ENCODE measurements around the gene STAB1.
A peak's percentile ranks its signal among the peaks of the same experiment; 100 is the strongest.

STAB1 gene

DNA sequence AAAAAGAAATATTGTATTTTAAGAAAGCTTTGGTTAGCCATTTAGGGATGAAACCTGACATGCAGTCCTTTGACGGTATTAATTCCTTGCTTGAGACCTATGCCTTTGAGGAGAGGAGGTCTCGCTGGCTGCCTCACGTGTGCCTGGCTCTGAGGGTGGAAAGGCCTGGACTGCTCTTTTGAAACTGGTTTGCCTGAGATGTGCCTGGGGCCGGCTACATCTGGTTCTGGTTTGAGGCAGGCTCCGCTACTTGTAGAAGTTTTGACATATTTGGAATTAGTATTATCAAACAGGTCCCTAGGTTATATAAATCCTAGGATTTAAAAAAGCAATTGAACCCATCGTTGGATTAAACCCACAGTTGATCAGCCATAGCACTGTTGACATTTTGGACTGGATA, 33.3 kb upstream of the STAB1 start:
- no peak for DNase-seq

DNA sequence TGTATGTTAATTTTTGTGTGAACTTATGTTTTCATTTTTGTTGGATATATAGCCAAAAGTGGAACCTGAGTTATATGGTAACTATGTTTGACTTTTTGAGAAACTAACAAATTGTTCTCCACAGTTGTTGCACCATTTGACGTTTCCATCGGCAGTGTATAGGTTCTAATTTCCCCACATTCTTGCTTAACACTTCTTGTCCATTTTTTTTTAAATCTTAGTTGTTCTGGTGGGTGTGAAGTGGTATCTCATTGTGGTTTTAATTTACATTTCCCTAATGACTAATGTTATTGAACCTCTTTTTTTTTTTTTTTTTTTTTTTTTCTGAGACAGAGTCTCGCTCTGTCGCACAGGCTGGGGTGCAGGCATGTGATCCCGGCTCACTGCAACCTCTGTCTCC, 31.7 kb upstream of the STAB1 start:
- DNase-seq: no peak

GRCh38 chr3:52468336-52468735, 26.8 kb upstream of the STAB1 start:
- DNase-seq: no peak

- no peak for DNase-seq
Observed at GRCh38 chr3:52469001-52469400, 26.1 kb upstream of the STAB1 start.

GRCh38 chr3:52470920-52471319, 24.2 kb upstream of the STAB1 start:
- no peak for DNase-seq

GRCh38 chr3:52471371-52472238, 23.5 kb upstream of the STAB1 start:
- DNase-seq: peak; percentile 45

DNA sequence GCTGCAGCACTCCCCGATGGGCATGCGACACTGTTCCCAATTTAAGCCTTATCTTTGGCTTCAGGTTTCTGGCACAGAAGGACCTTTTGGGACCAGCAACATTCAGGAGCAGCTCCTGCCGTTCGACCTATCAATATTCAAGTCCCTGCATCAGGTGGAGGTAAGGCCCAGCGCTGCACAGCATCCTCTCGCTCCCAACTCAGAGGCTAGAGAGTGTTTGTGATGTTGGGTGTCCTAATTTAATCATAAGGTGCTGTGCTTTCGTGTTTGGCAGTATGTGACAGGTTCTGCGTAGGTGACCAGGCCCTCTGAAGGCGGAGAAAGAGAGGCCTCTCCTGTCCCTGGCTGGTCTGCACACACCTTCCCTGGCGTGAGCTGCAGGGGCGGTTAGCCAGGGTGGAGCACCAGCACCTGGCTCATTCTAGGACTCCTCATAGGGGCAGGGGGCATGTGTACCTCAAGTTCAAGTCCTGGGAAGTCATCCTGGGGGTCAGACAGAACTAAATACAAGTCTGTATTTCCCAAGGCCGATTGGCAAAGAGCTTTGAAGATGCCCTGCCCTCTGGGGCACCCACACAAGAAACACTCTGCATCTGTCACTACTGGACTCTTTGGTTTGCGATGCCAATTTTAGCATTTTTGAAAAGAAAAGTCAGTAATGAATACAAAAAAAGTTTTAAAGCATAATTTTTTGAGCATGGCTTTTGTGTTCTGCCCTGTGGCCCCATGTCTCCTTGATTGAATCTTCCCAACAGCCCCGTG, 22.7 kb upstream of the STAB1 start:
- DNase-seq: no peak

- DNase-seq: no peak
Observed at GRCh38 chr3:52473026-52473425, 22.1 kb upstream of the STAB1 start.

DNA sequence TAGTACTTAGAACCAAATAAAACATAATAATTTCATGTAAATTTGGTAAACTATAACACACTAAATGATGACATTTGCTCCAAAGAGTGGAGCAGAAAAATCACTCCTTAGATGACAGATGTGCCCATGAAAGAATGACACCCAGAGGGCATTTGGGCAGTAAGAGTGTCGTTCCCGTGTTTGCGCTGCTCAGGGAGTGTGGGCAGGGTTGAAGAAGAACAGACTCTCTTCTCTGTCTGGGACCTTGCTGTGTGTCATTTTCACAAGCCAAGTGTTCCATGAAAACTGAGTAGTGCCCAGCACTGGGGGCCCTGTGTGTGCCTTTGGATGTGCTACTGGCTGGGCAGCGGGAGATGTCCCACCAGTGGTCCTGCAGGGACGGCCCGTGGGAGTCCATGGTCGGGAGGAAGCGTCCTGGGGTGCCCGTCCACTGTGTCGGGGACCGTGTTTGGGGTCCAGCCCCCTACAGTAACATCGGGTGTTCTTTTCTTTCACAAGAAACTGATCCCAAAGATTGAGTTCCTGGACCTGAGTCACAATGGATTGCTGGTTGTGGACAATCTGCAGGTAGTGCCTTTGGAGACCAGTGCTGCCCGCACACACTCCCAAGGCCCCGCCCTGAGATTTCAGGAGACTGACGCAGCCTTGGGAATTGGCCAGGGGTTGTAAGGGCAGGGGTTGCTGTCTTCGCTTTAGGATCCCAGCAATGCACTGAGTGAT, 17.9 kb upstream of the STAB1 start:
- no peak for DNase-seq

- DNase-seq: no peak
Observed at GRCh38 chr3:52477796-52478095, 17.4 kb upstream of the STAB1 start.

DNA sequence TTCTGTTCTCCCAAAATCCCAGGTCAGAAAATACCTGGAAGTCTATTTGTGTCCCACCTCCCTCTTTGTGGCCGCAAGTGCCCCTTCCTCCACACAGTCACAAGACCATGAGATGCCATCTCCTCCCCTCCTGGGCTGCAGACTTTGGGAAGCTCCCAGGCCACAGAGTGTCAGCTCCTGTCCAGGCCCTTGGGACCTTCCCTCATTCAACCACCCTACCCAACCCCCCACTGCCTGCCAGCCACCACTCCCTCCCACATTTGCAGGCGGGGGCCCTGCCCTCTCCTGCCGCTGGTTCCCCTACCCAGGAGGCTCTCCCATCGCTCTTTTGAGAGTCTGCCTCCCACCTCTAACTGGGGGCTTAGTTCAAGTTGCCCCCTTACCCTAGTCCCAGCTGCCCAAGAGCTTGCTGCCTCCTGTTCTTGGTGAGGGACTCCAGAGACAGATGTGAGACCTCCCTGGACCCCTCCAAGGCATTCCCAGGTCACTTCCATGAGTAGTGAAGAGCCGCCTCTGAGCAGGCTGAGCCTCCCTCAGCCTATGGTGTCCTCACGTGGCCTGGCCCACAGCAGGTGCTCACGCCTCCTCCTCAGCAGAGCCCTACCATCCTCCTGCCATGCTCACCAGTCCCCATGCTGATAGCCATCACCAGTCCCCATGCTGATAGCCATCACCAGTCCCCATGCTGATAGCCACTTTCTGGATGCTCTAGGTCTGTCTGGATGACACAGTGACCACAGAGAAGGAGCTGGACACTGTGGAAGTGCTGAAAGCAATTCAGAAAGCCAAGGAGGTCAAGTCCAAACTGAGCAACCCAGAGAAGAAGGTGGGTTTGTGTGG, 15.9 kb upstream of the STAB1 start:
- no peak for DNase-seq

DNA sequence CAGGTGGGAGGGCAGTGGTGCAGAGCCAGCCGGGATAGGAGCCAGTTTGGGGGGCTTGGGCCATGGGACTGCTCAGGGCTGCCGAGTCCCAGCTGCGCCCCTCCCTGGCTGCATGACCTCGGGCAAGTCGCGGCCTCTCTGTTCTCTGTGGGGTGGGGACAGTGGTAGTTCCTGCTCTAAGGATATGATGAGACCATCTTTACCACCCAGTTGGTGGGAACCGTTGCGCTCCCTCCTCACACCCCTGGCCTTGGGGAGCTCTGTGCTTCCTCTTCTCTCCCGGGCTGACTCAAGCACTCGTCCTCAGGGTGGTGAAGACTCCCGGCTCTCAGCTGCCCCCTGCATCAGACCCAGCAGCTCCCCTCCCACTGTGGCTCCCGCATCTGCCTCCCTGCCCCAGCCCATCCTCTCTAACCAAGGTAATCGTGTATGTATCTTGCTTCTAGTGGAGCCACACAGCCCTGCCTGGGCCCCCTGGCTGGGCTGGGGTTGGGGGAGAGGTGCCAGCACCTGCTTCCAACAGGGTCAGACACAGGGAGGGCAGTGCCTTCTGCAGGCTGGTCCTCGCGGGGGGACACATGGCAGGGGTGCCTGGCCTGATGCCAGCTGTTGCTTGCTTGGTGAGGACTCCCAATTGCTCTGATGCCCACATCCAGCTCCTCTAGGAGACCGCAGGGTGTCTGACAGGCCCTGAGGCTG, 15.1 kb upstream of the STAB1 start:
- DNase-seq: no peak

GRCh38 chr3:52480768-52481715, 14.1 kb upstream of the STAB1 start:
- no peak for DNase-seq

DNA sequence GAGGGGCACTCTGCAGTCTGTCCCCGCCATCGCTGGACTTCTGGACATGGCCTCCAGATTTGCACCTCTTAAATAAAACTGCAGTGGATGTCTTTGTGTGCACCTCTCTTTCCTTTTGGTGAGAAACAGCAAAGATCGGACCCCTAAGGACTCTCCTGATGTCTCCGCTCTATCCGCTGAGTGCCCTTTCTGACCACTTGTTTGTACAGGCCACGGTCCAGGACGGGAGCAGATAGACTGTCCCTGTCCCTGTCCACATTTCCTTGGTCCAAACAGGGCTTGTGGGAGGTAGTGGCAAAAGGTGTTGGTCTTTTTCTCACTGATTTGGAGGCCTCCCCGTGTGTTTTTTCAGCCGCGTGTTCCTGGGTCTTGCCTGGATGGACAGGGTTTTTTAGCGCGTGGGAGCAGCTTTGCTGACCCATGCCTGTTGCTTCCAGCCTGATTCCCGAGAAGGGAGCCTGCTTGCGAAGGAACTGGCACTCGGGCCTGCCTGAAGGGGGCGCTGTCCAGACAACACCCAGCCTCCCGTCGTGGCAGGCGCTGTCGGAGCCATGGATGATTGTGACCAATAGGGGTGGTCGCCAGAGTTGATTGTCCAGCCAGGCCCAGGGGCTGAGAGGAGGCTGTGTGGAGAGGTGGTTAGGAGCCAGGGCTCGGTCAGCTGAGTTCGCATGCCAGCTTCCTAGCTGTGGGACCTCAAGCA, 13.2 kb upstream of the STAB1 start:
- peak; percentile 14 for DNase-seq

DNA sequence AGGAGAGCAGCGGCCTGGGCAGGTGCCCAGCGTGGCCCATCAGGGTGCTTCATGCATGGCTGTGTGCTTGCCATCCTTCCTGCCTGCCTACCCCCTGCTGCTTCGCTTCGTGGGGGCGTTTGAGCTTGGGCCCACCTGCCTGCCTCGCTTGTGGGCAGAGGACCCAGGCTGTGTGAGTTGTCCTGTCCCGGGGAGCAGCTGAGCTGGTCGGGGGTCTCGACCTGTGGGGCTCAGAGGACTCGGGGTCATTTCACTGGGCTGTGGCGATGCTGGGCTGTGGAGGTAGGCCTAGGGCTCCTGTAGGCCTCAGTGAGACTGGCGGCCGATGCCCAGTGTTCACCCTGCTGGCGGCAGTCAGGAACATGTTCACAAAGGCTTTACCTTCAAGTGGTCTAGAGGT, 12.1 kb upstream of the STAB1 start:
- DNase-seq: no peak

DNA sequence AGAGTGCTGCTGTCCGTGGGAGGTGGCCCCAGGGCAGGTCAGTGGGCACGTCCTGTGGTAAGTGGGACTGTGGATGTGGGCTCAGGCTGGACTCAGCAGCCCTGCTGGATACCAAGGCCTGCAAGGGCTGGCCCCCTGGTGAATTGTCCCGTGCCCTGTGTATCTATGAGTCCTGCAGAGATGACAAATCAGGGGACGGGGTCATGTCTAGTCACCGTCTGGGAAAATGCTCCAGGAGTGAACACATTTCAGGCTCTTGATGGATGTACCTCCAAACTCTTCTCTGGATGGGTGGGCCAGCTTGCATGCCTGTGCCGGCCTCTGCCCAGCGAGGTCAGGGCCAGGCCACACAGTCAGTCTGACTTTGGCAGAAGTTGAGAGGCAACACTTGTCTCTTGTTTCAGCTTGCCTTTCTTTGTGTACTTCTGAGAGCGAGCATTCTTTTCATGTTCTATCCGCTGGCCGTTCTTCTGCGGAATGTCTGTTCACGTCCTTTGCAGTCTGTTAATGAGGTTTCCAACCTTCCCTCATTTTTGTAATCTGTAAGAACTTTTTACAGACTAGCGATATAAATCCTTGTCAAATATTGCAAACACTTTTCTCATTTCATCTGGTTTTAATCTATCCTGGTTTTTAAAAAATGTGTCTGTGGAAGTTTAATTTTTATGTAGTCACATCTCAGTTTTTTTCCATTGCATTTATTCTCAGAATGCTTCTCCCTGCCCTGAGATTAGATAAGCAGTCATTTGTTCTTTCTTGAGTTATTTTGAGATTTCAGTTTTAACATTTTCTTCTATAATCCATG, 11.4 kb upstream of the STAB1 start:
- DNase-seq: no peak

DNA sequence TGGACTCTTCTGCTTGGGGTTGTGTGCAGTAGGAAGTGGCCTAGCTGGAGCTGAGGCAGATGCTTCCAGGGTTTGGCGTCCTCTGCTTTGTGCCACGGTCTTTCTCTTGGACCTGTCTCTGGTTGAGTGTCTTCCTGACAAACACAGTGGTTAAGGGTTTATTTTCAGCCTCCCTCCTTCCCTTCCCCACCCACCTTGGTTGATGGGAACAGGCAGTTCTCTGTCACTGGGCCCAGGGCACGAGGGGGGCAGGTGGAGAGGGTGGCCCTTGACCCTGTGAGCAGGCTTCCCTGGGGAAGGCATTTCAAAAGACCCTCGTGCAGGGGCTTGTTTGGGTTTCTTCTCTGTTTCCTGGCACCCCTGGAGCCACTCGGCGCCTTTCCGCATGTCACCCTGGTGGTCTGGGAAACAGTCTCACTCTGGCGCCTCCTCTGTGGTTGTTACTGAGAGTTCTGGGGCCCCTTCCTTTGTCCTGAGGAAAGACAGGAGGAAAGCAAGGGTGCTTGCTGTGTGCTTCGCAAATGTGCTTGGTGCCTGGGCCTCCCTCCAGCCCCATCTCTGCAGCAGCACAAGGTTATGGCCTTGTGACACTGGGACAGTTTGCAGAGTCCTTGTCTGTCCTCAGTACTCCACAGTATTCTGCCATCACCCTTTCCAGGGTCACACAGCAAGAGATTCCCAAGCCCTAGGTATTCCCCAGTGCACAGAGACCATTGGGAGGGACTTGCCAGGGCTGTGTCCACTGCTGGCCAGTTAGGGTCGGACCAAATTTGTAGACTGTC, 10.3 kb upstream of the STAB1 start:
- no peak for DNase-seq

GRCh38 chr3:52487050-52487787, 7.9 kb upstream of the STAB1 start:
- no peak for DNase-seq

Measured in activated CD4-positive, alpha-beta T cell treated with anti-CD3 and anti-CD28 coated beads, Interleukin-2, Interleukin-6, amounts not matched to agents 100 ng/mL and 50 ng/mL, durations not matched to agents 16 hours and 8 hours (primary cell).